A673 (cell line): ENCODE data around the gene TMEM229B.

Experiments used
- EZH2 ChIP-seq: fragments of 200-600 bp; sonication (generic); IDR thresholded peaks from 2 replicates; pipeline ENCODE4 v1.6.1; 2017; ENCODE audit warnings: borderline replicate concordance, low read depth, mild to moderate bottlenecking, mixed read lengths, antibody characterized with exemption, low read length; ENCODE audit not compliant: poor library complexity, severe bottlenecking
- TF ChIP-seq, protein P1 (sequence below): fragments of 300-800, 200-600 bp; sonication (generic); conservative IDR thresholded peaks from 2 replicates; pipeline ENCODE4 v1.5.1; 2017; ENCODE audit warnings: low read depth, mild to moderate bottlenecking, antibody characterized with exemption, low read length, moderate library complexity, mixed read lengths

GRCh38 chr14:67497716-67498115 is 9.2 kb upstream of the TMEM229B start:
- TF ChIP-seq, protein P1, sequence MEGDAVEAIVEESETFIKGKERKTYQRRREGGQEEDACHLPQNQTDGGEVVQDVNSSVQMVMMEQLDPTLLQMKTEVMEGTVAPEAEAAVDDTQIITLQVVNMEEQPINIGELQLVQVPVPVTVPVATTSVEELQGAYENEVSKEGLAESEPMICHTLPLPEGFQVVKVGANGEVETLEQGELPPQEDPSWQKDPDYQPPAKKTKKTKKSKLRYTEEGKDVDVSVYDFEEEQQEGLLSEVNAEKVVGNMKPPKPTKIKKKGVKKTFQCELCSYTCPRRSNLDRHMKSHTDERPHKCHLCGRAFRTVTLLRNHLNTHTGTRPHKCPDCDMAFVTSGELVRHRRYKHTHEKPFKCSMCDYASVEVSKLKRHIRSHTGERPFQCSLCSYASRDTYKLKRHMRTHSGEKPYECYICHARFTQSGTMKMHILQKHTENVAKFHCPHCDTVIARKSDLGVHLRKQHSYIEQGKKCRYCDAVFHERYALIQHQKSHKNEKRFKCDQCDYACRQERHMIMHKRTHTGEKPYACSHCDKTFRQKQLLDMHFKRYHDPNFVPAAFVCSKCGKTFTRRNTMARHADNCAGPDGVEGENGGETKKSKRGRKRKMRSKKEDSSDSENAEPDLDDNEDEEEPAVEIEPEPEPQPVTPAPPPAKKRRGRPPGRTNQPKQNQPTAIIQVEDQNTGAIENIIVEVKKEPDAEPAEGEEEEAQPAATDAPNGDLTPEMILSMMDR, result no peak
- TF ChIP-seq EZH2, result no peak
